ENCODE results near the gene PNLDC1.

GRCh38 chr6:159751448-159751847 lies 48.6 kb upstream of the PNLDC1 start:
- no peak for TF ChIP-seq CTCF (IDR thresholded peaks at IDR 0.05; ENCODE audit: insufficient read depth, low read depth, low read length)
- TF ChIP-seq EZH2 (IDR thresholded peaks at IDR 0.05; ENCODE audit: insufficient read depth, low read length), result no peak
